ENCODE results near the gene SH3RF3.

- TF ChIP-seq CTCF (IDR thresholded peaks at IDR 0.05) = peak; percentile 71
- TF ChIP-seq ESRRA (CRISPR knock-in tag; IDR thresholded peaks at IDR 0.05; ENCODE audit: borderline replicate concordance) = no peak
- no peak for TF ChIP-seq TEAD4 (CRISPR knock-in tag; IDR thresholded peaks at IDR 0.05)
- TF ChIP-seq FOXP1 (CRISPR knock-in tag; IDR thresholded peaks at IDR 0.05; ENCODE audit: borderline replicate concordance) = no peak
These were observed 873 bp upstream of the SH3RF3 start for GRCh38 chr2:109128048-109128615.

Data from WTC11 (cell line).